CD4-positive, alpha-beta T cell treated with Interleukin-10 for 1 hour (primary cell): ENCODE measurements around the gene MAGEA6.
"Not testable (repeated sequence)": the region's sequence is repeated elsewhere in the genome, so short reads cannot be mapped to it uniquely, and the experiment has no call there.

ENCODE experiments used
- DNase-seq: peaks from one replicate; pipeline ENCODE4 v3.0.0-alpha.2; 2020

The MAGEA6 gene, protein sequence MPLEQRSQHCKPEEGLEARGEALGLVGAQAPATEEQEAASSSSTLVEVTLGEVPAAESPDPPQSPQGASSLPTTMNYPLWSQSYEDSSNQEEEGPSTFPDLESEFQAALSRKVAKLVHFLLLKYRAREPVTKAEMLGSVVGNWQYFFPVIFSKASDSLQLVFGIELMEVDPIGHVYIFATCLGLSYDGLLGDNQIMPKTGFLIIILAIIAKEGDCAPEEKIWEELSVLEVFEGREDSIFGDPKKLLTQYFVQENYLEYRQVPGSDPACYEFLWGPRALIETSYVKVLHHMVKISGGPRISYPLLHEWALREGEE

DNA sequence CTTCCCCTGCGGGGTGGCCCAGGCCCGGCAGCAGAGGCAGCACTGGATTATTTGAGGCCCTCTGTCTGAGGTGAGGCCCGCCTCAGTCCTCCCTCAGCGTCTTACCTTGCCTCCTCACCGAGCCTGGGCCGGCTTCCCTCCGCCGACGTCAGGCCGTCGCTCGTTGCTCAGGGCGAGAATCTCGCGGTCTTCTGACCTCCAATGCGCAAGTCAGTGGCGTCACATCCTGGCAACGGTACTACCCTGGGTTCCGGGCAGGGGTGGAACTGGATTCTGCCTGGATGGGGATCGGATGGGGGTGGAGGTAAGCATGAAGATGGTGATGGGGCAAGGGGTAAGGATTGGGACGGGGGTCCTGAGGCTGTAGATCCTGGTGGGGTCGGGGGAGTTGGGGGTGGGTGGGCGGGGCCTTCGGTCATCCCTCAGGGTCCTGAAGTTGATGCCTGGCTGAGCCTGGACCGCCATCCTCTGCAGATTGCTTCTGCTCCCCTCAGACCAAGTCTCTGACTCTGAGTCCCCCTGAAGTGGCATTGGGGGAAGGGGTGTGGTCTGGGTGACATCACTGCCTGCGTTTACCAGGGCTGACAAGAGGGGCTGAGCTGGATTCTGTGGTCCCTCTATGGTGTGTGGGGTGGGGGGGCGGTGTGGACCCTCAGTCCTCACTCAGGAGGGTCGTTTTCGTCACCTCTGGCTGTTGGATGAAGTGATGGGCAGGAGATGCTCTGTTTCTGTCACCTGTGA is at the start of gene MAGEA6:
Gene MAGEA6 (minus strand): TSS at position 141 of the 741 bp plus-strand sequence. CDS start 2,039 bp downstream, outside the sequence.
- DNase-seq = not testable (repeated sequence)

DNA sequence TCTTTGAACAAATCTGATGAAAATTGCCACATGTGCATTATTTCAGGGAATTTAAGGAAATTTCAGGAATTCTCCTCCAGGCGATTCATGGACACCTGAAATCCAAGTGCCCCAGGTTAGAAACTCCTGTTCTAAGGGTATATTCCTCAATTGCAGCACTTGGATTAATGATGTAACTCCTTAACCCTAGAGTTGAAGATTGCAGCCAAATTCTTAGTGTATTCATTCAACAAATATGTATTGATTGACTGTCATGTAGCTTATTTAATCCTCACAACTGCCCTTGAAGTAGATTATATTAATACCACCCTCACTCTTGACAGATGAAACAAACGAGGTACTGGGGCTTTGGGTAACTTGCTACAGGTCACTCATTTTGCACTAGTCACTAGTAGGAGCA is 49.8 kb upstream of the MAGEA6 start:
- no peak for DNase-seq

DNA sequence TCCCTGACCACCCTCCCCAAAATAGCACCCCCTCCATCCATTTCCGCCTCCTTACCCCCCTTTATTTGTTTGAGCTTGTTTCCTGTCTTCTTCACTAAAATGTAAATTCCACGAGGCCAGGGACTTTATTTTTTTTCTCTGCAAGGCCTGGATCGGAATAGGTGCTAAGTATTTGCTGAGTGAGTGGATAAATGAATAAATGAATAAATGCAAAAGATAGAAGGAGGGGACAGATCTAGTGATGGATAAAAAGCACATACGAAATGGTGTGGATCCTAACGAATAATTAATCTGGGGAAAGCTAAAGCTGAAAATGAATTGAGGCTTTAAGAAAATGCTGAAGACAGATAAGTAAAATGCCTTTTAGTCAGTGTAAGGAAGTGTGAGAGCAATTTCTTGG is 48.9 kb upstream of the MAGEA6 start:
- no peak for DNase-seq

DNA sequence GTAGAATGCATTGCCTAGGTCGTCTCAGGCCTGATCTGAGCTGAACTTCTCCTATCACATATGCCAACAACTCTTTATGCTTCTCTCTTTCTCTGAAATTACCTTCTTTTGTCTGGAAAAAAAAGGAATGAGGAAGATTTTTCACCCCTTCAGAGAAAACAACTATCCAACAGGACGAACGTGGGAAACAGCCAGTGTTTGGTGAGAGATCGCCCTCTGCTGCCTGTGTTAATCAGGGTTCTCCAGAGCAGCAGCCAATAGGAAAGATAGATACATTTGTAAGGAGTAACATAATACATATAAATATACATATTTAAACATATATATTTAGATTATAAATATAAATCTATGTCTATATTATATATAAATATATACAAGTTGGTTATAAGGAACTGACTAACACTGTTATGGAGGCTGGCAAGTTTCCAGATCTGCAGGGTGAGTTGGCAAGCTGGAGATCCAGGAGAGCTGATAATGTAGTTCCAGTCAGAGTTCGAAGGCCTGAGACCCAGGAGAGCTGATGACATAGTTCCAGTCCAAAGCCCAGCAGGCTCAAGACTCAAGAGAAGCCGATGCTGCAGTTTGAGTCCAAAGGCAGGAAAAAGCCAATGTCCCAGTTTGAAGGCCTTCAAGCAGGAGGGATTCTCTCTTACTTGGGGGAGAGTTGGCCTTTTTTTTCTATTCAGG is 47.7 kb upstream of the MAGEA6 start:
- DNase-seq = no peak

GRCh38 chrX:152814048-152814447 is 44.6 kb upstream of the MAGEA6 start:
- no peak for DNase-seq

GRCh38 chrX:152813206-152813605 is 43.7 kb upstream of the MAGEA6 start:
- no peak for DNase-seq

DNA sequence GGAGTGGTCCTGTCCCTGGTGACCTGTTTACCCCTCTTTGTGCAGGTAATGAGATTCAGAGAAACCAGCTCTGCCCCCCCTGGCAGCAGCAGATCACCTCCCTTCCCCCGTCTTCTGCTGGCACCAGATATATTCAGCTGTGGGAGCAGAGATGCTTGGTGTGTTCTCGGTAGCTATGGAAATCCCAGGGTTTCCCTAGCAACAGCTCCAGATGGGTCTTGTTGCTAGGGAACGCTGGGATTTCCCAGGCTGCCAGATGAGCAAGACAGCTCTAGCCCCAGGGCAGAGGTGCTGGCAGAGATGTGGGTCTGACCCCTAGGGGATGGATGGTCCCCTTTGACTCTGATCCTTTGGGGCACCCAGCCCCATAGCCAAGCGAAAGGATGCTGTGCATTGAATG is 40.9 kb upstream of the MAGEA6 start:
- DNase-seq = no peak

DNA sequence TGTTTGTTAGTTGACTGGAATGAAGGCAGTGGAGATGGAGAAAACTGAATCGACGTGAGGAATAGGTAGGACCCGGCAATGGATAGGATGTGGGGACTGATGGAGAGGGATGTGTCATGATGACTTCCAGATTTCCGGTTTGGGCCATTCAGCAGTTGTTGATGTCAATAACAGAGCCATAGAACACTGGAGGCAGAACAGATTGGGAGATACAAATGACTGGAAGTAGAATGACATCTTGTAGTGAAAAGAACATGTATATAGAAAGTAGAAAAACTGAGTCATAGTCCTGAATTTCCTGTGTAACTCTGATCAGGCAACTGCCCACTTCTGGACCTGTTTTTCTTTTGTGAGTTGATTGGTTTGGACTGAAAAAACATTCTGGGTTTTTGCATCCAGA is 36.5 kb upstream of the MAGEA6 start:
- no peak for DNase-seq

DNA sequence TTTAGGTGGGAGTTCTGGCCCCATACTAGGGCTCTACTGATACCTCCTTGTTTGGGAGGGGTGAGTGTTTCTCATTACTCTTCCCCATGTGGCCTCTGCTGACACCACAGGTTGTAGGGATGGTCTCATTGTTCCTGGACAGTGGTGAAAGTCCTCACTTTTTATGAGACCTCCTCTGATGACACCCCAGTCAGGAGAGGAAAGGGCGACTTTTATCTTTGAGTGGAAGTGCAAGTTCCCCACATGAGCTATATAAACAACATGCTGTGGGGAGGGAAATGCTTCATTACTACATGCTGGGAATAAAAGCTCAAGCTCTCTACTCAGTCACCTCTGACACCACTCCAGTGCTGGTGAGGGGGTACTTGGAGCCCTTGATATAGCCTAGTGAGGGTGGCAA is 29.5 kb upstream of the MAGEA6 start:
- no peak for DNase-seq

DNA sequence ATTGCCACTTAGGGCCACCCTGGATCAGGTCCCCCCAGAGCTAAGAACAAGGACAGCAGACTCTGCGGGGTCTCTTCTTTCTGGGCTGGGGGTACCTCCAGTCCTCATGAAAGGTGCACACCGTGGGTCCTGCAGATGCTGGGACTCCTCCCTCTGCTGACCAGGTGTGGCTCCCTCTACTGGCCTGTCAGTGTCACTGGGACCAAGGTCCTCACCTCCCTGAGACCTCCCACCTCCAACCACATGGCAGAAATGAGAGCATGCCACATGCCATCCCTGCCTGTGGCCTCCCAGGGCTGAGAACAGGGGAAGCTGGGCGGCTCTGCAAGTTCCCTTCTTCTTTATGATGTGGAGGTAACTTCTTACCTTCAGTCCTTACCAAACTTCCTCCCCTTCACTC is 17.6 kb upstream of the MAGEA6 start:
- DNase-seq = not testable (repeated sequence)

DNA sequence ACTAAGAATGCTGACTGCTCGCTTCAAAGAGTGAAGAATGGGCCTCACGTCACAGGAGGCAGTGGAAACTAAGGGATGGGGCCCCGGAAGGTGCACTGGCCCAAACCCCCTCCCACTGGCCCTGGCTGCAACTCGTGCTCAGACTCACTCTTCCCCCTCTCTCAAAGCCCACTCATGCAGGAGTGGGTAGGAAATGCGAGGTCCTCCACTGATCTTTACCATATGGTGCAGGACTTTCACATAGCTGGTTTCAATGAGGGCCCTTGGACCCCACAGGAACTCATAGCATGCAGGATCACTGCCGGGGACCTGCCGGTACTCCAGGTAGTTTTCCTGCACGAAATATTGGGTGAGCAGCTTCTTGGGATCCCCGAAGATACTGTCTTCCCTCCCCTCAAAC is 2.9 kb downstream of the MAGEA6 start:
- DNase-seq = not testable (repeated sequence)

DNA sequence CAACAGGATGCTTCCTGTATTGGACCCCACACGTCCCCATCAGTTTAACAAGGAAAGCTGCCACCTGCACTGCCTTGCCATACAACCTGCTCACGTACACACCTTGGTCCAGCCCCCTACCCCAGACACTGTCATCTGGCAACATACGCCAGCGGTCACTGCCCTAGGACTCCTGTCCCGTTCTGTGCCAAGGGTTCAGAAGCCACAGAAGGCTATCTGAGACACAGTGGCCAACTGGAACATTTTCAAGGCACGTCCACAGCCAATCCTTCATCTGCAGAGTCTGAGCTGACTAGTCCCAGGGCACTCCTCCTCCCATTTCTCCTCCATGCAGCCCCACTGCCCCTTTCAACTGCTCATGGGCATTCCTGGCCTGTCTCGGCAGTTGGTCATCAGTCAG is 7.9 kb downstream of the MAGEA6 start:
- not testable (repeated sequence) for DNase-seq

GRCh38 chrX:152759544-152759943 is 9.9 kb downstream of the MAGEA6 start:
- not testable (repeated sequence) for DNase-seq

DNA sequence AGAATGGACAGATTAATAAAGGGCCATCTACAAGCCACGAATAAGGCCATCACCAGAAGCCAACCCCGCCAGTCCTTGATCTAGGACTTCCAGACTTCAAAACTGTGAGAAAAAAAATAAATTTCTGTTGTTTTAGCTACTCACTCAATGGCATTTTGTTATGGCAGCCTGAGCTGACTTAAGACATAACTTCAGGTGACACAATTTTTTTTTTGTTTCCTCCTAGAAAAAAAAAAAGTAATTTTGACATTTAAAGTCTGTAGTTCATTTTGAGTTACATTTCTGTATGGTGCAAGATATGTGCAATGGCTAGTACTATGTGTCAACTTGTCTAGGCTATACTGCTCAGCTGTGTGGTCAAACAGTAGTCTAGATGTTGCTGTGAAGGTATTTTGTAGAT is 10.6 kb downstream of the MAGEA6 start, which contains the start of gene CSAG3:
Gene CSAG3 (plus strand): TSS at position 301 of the 400 bp plus-strand sequence.
- DNase-seq = not testable (repeated sequence)

- DNase-seq = not testable (repeated sequence)
Measured at GRCh38 chrX:152754871-152755270, 14.6 kb downstream of the MAGEA6 start.

DNA sequence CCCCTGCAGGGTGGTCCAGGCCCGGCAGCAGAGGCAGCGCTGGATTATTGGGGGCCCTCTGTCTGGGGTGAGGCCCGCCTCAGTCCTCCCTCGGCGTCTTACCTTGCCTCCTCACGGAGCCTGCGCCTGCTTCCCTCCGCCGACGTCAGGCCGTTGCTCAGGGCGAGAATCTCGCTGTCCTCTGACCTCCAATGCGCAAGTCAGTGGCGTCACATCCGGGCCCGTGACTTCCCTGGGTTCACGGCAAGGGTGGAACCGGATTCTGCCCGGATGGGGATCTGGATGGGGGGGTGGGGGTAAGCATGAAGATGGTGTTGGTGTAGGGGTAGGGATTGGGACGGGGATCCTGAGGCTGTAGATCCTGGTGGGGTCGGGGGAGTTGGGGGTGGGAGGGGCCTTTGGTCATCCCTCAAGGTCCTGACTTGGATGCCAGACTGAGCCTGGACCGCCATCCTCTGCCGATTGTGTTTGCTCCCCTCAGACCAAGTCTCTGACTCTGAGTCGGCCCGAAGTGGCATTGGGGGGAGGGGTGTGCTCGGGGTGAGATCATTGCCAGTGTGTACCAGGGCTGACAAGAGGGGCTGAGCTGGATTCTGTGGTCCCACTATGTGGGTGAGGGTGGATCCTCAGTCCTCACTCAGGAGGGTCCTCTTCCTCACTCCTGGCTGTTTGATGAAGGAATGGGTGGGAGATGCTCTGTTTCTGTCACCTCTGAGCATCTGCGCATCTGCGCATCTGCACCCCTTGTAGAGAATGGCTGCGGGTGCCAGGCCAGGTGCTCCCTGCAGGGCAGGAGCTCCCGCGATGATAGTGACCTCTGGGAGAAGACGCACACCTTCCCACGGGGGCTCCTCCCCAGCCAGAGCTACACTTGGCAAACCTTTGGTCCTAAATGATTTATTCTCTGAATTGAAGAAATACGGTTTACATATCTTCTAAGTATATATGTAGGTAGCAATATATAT is 15.5 kb downstream of the MAGEA6 start, which contains the start of gene MAGEA2:
Gene MAGEA2 (minus strand): TSS at position 157 of the 965 bp plus-strand sequence. CDS start 2,479 bp downstream, outside the sequence.
- not testable (repeated sequence) for DNase-seq

DNA sequence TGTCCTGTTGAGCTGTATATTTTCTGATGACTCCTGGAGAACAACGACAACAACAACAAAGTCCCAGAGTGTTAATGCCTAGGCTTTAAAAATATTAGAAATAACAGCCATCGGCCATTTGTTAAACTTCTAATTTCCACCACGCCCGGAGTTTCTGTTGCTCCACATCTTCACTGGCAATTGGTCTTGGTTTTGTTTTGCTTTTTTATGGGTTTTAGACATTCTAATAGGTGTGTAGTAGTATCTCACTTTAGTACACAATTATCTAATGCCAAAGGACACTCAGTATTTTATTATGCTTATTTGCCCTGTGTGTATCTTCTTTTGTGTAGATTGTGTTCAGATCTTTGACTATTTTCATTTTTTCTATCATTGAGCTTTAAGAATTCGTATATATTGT is 30.9 kb downstream of the MAGEA6 start:
- no peak for DNase-seq

DNA sequence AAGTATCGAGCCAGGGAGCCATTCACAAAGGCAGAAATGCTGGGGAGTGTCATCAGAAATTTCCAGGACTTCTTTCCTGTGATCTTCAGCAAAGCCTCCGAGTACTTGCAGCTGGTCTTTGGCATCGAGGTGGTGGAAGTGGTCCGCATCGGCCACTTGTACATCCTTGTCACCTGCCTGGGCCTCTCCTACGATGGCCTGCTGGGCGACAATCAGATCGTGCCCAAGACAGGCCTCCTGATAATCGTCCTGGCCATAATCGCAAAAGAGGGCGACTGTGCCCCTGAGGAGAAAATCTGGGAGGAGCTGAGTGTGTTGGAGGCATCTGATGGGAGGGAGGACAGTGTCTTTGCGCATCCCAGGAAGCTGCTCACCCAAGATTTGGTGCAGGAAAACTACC is 33.0 kb downstream of the MAGEA6 start:
- not testable (repeated sequence) for DNase-seq

DNA sequence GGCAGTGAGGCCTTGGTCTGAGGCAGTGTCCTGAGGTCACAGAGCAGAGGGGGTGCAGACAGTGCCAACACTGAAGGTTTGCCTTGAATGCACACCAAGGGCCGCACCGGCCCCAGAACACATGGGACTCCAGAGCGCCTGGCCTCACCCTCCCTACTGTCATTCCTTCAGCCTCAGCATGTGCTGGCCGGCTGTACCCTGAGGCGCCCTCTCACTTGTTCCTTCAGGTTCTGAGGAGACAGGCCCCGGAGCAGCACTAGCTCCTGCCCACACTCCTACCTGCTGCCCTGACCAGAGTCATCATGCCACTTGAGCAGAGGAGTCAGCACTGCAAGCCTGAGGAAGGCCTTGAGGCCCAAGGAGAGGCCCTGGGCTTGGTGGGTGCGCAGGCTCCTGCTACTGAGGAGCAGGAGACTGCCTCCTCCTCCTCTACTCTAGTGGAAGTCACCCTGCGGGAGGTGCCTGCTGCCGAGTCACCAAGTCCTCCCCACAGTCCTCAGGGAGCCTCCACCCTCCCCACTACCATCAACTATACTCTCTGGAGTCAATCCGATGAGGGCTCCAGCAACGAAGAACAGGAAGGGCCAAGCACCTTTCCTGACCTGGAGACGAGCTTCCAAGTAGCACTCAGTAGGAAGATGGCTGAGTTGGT is 33.5 kb downstream of the MAGEA6 start:
- DNase-seq = no peak

- DNase-seq = no peak
Measured at GRCh38 chrX:152735101-152735500, 34.4 kb downstream of the MAGEA6 start.

DNA sequence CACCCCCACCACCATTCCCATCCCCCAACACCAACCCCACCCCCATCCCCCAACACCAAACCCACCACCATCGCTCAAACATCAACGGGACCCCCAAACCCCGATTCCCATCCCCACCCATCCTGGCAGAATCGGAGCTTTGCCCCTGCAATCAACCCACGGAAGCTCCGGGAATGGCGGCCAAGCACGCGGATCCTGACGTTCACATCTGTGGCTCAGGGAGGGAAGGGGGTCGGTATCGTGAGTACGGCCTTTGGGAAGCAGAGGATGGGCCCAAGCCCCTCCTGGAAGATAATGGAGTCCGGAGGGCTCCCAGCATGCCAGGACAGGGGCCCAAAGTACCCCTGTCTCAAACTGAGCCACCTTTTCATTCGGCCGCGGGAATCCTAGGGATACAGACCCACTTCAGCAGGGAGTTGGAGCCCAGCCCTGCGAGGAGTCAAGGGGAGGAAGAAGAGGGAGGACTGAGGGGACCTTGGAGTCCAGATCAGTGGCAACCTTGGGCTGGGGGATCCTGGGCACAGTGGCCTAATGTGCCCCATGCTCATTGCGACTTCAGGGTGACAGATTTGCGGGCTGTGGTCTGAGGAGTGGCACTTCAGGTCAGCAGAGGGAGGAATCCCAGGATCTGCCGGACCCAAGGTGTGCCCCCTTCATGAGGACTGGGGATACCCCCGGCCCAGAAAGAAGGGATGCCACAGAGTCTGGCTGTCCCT is 35.2 kb downstream of the MAGEA6 start:
- DNase-seq = not testable (repeated sequence)
